HFFc6 (cell line): ENCODE results near the gene SFTPB. TPM values are rescaled to one million over a fixed set of nuclear protein-coding genes. Genes with fewer than 3 reads are reported as not detected.
A peak's percentile ranks its signal among the peaks of the same experiment; 100 is the strongest.

Experiments
- DNase-seq: peaks from one replicate; pipeline ENCODE4 v3.0.0-alpha.2; 2018
- H3K27ac Mint-ChIP-seq: 2 replicates; pipeline ENCODE4 v1.8.0; 2020; ENCODE audit warnings: mild to moderate bottlenecking, mixed read lengths
- H3K27me3 Mint-ChIP-seq: 2 replicates; pipeline ENCODE4 v1.8.0; 2021; ENCODE audit warnings: mild to moderate bottlenecking, moderate library complexity, mixed read lengths; ENCODE audit not compliant: insufficient read depth
- H3K36me3 Mint-ChIP-seq: 2 replicates; pipeline ENCODE4 v1.8.0; 2021; ENCODE audit warnings: low read depth, mixed read lengths
- H3K4me1 Mint-ChIP-seq: 2 replicates; pipeline ENCODE4 v1.8.0; 2020; ENCODE audit warnings: low read depth, mixed read lengths
- H3K4me3 Mint-ChIP-seq: 2 replicates; pipeline ENCODE4 v1.8.0; 2020; ENCODE audit warnings: mild to moderate bottlenecking, moderate library complexity, mixed read lengths
- H3K9me3 Mint-ChIP-seq: 2 replicates; pipeline ENCODE4 v1.8.0; 2020; ENCODE audit warnings: mild to moderate bottlenecking, mixed read lengths
- total RNA-seq, 6 experiments: library from RNA; stranded (reverse); fragmentation: NEBNext Ultra II Directional; extraction: Animal tissue kit (Norgen Biotek cat#: 25700); gene quantifications; 2 replicates in 1 of 6; 3 replicates in 5 of 6; pipeline ENCODE4 v1.2.3, GENCODE V29; 2021
- TF ChIP-seq, protein P1 (sequence below): fragments of 200-600 bp; sonication (generic); IDR thresholded peaks from 2 replicates; pipeline ENCODE4 v1.5.0; 2021; ENCODE audit warnings: antibody characterized with exemption, mild to moderate bottlenecking

The SFTPB gene
- total RNA-seq, 6 experiments from 2014 or later, result not detected

DNA sequence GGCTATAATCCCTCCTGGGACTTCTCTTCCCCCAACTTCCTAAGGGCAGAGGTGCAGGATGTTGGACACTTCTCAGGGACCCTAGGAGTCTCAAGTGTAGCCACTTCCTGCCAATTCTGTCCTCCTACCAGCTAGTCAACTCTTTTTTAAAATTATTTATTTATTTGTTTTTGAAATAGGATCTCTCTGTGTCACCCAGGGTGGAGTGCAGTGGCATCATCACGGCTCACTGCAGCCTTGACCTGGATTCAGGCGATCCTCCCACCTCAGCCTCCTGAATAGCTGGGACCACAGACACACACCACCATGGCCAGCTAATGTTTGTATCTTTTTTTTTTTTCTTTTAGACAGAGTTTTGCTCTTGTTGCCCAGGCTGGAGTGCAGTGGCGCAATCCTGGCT lies 11.5 kb downstream of the SFTPB start:
- Mint-ChIP-seq H3K36me3 (peaks cover 23% of the 10 kb centered on the region), H3K4me1 (peaks cover 64% of the 10 kb centered on the region), H3K9me3 (no peaks in the 10 kb centered on the region), H3K4me3 (peak overlapping the region; percentile 62; the same call in 1 of the 2 replicates), H3K27me3 (peaks cover 2% of the 10 kb centered on the region; the same call in 1 of the 2 replicates), H3K27ac (peak overlapping the region; percentile 87)
- no peak for DNase-seq
- TF ChIP-seq, protein P1, sequence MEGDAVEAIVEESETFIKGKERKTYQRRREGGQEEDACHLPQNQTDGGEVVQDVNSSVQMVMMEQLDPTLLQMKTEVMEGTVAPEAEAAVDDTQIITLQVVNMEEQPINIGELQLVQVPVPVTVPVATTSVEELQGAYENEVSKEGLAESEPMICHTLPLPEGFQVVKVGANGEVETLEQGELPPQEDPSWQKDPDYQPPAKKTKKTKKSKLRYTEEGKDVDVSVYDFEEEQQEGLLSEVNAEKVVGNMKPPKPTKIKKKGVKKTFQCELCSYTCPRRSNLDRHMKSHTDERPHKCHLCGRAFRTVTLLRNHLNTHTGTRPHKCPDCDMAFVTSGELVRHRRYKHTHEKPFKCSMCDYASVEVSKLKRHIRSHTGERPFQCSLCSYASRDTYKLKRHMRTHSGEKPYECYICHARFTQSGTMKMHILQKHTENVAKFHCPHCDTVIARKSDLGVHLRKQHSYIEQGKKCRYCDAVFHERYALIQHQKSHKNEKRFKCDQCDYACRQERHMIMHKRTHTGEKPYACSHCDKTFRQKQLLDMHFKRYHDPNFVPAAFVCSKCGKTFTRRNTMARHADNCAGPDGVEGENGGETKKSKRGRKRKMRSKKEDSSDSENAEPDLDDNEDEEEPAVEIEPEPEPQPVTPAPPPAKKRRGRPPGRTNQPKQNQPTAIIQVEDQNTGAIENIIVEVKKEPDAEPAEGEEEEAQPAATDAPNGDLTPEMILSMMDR, result no peak

DNA sequence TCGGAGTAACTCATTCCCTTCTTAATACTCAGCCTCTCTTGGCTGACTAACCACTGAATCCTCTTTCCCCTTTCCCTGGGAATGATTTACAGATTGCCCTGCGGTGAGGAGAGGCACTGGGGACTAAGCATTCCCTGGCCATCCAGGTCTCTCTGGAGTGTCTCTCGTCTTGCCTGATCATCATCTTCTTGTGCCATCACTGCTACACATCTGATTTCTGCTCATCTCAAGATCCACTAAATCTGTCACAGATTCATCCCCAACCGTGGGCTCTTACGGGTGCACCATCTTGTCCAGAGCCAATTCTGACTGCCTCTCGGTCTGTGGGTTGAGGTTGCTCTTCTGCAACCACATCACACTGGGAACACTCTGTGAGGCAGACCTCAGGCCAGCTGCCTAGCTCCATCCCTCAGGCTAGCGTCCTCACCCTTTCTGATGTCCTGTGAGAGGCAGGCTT lies 12.0 kb downstream of the SFTPB start:
- peaks cover 26% of the 10 kb centered on the region for H3K36me3 Mint-ChIP-seq
- peak overlapping the region; percentile 62 for H3K4me3 Mint-ChIP-seq
- DNase-seq, result peak; percentile 86
- H3K9me3 Mint-ChIP-seq, result no peaks in the 10 kb centered on the region
- H3K4me1 Mint-ChIP-seq, result peaks cover 69% of the 10 kb centered on the region
- peaks cover 2% of the 10 kb centered on the region; the same call in 1 of the 2 replicates for H3K27me3 Mint-ChIP-seq
- H3K27ac Mint-ChIP-seq, result peak overlapping the region; percentile 87
- TF ChIP-seq, protein P1, result no peak

DNA sequence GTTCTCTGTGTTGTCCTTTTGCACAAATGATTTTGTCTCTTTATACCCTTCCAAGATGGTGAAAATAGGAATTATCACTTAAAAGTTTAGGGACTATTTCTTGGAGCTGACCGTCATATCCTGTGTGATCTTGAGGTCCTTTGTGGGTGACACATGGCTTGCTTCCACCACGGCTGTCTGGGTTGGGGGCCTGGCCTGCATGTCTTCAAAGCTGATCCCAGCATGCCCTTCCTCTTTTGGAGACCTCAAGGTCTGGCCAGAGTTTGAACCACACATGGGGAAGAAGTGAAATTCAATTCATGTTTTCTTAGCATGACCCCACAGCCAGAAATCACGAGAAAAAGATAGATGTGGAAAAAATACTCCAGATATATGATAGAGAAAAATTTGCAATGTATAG lies 14.0 kb downstream of the SFTPB start:
- DNase-seq, result no peak
- peaks cover 37% of the 10 kb centered on the region for H3K36me3 Mint-ChIP-seq
- no peaks in the 10 kb centered on the region for H3K9me3 Mint-ChIP-seq
- H3K4me3 Mint-ChIP-seq, result no peak overlapping the region
- TF ChIP-seq, protein P1, result no peak
- peak overlapping the region; percentile 42; the same call in 1 of the 2 replicates for H3K27ac Mint-ChIP-seq
- H3K4me1 Mint-ChIP-seq, result peaks cover 81% of the 10 kb centered on the region
- peaks cover 2% of the 10 kb centered on the region; the same call in 1 of the 2 replicates for H3K27me3 Mint-ChIP-seq

DNA sequence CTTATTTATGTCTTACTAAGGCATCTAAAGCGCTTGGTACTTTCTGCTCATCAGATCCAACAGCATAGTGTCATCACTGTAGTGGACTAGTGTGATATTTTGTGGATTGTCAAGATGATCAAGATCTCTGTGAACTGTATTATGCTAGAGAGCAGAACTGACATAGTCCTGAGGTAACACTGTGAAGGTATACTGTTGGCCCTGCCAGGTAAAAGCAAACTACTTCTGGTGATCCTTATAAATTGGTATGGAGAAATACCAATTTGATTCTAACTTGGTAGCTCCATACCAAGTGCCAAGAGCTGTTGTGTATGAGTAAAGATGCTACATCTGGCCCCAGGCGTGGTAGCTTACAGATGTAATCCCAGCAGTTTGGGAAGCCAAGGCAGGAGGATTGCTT lies 15.9 kb downstream of the SFTPB start:
- Mint-ChIP-seq H3K9me3 (no peaks in the 10 kb centered on the region), H3K4me3 (peak overlapping the region; percentile 20; the same call in 1 of the 2 replicates), H3K27ac (peak overlapping the region; percentile 81), H3K36me3 (peaks cover 36% of the 10 kb centered on the region), H3K4me1 (peaks cover 84% of the 10 kb centered on the region), H3K27me3 (no peaks in the 10 kb centered on the region)
- DNase-seq, result no peak
- TF ChIP-seq, protein P1, result no peak

DNA sequence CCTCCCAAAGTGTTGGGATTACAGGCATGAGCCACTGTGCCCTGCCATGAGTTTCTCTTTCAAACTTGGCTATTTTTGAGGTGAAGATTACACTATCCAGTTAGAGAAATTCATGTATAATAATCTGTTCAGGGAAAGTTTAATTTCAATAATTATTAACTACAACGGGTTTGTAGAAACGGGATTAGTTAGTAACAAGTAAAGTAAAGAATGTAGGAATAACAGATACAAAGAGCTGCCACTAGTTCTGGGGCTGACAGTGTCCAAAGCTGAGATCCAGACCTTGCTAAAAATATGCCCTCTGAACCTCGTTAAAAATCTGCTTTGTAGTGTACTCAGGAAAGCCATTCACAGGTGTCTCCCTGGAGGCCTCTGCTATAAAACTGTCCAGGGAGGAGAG lies 16.9 kb downstream of the SFTPB start:
- H3K27me3 Mint-ChIP-seq, result no peaks in the 10 kb centered on the region
- no peak for DNase-seq
- H3K9me3 Mint-ChIP-seq, result no peaks in the 10 kb centered on the region
- no peak overlapping the region for H3K4me3 Mint-ChIP-seq
- H3K36me3 Mint-ChIP-seq, result peaks cover 36% of the 10 kb centered on the region
- H3K27ac Mint-ChIP-seq, result peak overlapping the region; percentile 56
- TF ChIP-seq, protein P1, result no peak
- peaks cover 75% of the 10 kb centered on the region for H3K4me1 Mint-ChIP-seq
